ENCODE results near the gene TAS1R1. TPM values are rescaled to one million over a fixed set of nuclear protein-coding genes. Genes with fewer than 3 reads are reported as not detected.

Gene TAS1R1
- total RNA-seq, 1 experiment from 2014 or later, result not detected

- Histone ChIP-seq H3K27ac (ENCODE audit: low read length) (no peak overlapping the region), H3K4me1 (ENCODE audit: control insufficient read depth, insufficient read depth, low read length) (no peaks in the 10 kb centered on the region), H3K36me3 (ENCODE audit: control insufficient read depth, insufficient read depth, low read length) (peaks cover 17% of the 10 kb centered on the region), H3K4me3 (ENCODE audit: low read depth in 2 of 2, low read length in 2 of 2) (no peak overlapping the region), H3K9me3 (ENCODE audit: control insufficient read depth, insufficient read depth, low read depth, low read length) (no peaks in the 10 kb centered on the region), H3K27me3 (ENCODE audit: control insufficient read depth, insufficient read depth, low read length) (no peaks in the 10 kb centered on the region)
- in situ Hi-C loops (cut with HindIII; ENCODE audit: low pct_unique_long_range_greater_than_20kb, low sequenced_read_pairs), result no loop called here
- ATAC-seq (no peak), DNase-seq (ENCODE audit: low read depth, low spot score) (no peak)
- POLR2A ChIA-PET, result no interaction called here
- intact Hi-C loops (cut with micrococcal nuclease; ENCODE audit: unreplicated experiment), result no loop called here
- no TSS peak for BruUV-seq (replicated peaks)
- CTCF ChIA-PET, result no interaction called here
- TF ChIP-seq POLR2AphosphoS5 (IDR thresholded peaks at IDR 0.05; ENCODE audit: low read depth, low read length) (no peak), TCF7L2 (IDR thresholded peaks at IDR 0.05; ENCODE audit: low read depth, low read length) (no peak), CTCF (IDR thresholded peaks at IDR 0.05) (no peak), SIN3A (IDR thresholded peaks at IDR 0.05; ENCODE audit: borderline replicate concordance, insufficient read depth, low read depth, low read length) (no peak)
- TF ChIP-seq, protein P1, sequence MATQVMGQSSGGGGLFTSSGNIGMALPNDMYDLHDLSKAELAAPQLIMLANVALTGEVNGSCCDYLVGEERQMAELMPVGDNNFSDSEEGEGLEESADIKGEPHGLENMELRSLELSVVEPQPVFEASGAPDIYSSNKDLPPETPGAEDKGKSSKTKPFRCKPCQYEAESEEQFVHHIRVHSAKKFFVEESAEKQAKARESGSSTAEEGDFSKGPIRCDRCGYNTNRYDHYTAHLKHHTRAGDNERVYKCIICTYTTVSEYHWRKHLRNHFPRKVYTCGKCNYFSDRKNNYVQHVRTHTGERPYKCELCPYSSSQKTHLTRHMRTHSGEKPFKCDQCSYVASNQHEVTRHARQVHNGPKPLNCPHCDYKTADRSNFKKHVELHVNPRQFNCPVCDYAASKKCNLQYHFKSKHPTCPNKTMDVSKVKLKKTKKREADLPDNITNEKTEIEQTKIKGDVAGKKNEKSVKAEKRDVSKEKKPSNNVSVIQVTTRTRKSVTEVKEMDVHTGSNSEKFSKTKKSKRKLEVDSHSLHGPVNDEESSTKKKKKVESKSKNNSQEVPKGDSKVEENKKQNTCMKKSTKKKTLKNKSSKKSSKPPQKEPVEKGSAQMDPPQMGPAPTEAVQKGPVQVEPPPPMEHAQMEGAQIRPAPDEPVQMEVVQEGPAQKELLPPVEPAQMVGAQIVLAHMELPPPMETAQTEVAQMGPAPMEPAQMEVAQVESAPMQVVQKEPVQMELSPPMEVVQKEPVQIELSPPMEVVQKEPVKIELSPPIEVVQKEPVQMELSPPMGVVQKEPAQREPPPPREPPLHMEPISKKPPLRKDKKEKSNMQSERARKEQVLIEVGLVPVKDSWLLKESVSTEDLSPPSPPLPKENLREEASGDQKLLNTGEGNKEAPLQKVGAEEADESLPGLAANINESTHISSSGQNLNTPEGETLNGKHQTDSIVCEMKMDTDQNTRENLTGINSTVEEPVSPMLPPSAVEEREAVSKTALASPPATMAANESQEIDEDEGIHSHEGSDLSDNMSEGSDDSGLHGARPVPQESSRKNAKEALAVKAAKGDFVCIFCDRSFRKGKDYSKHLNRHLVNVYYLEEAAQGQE (IDR thresholded peaks at IDR 0.05; ENCODE audit: insufficient read depth in 1 of 2, low read depth in 2 of 2, low read length in 1 of 2), result no peak
Measured at GRCh38 chr1:6531996-6532395, 23.1 kb upstream of the TAS1R1 start.

GRCh38 chr1:6534248-6534822, 20.8 kb upstream of the TAS1R1 start:
- no TSS peak for BruUV-seq (replicated peaks)
- ChIA-PET CTCF (no interaction called here), POLR2A (interaction anchor here (0.6 kb wide), 1 partner anchor 10 kb away, joined by 4 read pairs; no protein-coding TSS in a partner anchor)
- in situ Hi-C loops (cut with HindIII; ENCODE audit: low pct_unique_long_range_greater_than_20kb, low sequenced_read_pairs), result no loop called here
- Histone ChIP-seq H3K36me3 (ENCODE audit: control insufficient read depth, insufficient read depth, low read length) (peaks cover 15% of the 10 kb centered on the region), H3K27ac (ENCODE audit: low read length) (no peak overlapping the region), H3K27me3 (ENCODE audit: control insufficient read depth, insufficient read depth, low read length) (no peaks in the 10 kb centered on the region), H3K4me1 (ENCODE audit: control insufficient read depth, insufficient read depth, low read length) (no peaks in the 10 kb centered on the region), H3K4me3 (ENCODE audit: low read depth in 2 of 2, low read length in 2 of 2) (no peak overlapping the region), H3K9me3 (ENCODE audit: control insufficient read depth, insufficient read depth, low read depth, low read length) (no peaks in the 10 kb centered on the region)
- DNase-seq (ENCODE audit: low read depth, low spot score) (no peak), ATAC-seq (no peak)
- TF ChIP-seq CTCF (IDR thresholded peaks at IDR 0.05) (no peak), SIN3A (IDR thresholded peaks at IDR 0.05; ENCODE audit: borderline replicate concordance, insufficient read depth, low read depth, low read length) (no peak), POLR2AphosphoS5 (IDR thresholded peaks at IDR 0.05; ENCODE audit: low read depth, low read length) (no peak), TCF7L2 (IDR thresholded peaks at IDR 0.05; ENCODE audit: low read depth, low read length) (no peak)
- TF ChIP-seq, protein P1 (IDR thresholded peaks at IDR 0.05; ENCODE audit: insufficient read depth in 1 of 2, low read depth in 2 of 2, low read length in 1 of 2), result no peak
- intact Hi-C loops (cut with micrococcal nuclease; ENCODE audit: unreplicated experiment), result no loop called here

All from Panc1 (cell line).